ENCODE measurements around the gene PTTG2.

PTTG2 gene

DNA sequence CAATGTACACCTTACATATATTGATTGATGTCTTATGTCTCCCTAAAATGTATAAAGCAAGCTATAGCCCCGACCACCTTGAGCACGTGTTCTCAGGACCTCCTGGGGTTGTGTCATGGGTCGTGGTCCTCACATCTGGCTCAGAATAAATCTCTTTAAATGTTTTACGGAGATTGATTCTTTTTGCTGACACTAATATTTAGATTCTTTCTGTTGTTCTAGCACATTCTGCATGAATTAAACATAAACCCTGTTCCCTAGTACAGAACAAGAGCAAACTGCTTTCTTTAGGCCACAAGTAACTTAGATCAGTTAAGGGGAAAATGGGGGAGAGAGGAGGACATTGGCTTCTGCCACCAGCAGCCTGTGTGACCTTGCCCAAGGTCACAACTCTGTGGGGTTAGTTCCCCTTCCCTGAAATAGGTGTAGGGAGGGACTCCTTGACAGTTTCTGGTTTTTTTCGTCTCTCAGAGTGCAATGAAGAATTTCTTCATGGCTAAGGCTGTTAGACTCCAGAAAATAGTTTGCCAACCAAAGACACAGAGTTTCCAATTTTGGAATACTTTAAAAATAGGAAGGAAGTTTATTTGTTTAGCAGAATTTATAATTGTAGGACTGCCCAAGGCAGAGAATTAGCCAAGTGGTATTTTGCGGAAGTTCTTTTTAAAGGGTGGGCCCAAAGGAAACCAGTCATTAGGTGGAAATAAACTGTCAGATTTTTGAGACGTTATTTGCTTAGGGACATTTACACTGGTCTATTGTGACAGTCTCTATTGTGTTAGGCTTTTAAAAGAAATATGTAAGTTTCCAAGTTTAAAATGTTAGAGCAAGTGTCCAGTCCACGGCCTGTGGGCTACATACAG lies 29.4 kb downstream of the PTTG2 start:
- Mint-ChIP-seq H3K4me1 (ENCODE audit: low read depth) (peaks cover 32% of the 10 kb centered on the region), H3K9me3 (no peaks in the 10 kb centered on the region), H3K36me3 (ENCODE audit: low read depth) (peaks cover 21% of the 10 kb centered on the region), H3K4me3 (no peak overlapping the region), H3K27me3 (no peaks in the 10 kb centered on the region), H3K27ac (peak overlapping the region; percentile 61)

DNA sequence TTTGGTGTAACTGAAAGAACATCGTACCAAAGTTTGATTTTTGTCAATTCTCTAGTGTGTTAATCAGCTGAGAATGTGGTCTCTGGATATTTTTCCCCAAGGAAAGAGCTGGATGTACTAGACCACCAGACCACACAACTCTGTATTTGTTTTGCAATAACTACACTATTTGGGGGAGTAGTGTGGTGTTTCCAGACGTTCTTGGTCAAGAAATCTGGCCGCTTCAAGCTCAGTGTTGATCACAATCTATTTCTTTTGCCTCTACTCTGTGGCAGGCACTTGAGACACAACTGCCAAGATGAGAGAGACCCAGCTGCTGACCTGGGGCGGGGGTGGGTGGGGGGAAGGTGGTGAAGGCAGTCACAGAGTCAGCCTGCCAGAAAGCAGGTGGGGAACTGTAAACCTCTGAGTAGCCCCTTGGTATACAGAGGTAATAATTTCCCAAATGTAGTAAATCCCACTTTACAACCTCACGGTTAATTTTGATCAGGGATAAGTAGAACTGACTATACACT lies 30.6 kb downstream of the PTTG2 start:
- Mint-ChIP-seq H3K4me1 (ENCODE audit: low read depth) (peaks cover 38% of the 10 kb centered on the region), H3K27ac (no peak overlapping the region), H3K27me3 (no peaks in the 10 kb centered on the region), H3K4me3 (no peak overlapping the region), H3K9me3 (no peaks in the 10 kb centered on the region), H3K36me3 (ENCODE audit: low read depth) (peaks cover 17% of the 10 kb centered on the region)

DNA sequence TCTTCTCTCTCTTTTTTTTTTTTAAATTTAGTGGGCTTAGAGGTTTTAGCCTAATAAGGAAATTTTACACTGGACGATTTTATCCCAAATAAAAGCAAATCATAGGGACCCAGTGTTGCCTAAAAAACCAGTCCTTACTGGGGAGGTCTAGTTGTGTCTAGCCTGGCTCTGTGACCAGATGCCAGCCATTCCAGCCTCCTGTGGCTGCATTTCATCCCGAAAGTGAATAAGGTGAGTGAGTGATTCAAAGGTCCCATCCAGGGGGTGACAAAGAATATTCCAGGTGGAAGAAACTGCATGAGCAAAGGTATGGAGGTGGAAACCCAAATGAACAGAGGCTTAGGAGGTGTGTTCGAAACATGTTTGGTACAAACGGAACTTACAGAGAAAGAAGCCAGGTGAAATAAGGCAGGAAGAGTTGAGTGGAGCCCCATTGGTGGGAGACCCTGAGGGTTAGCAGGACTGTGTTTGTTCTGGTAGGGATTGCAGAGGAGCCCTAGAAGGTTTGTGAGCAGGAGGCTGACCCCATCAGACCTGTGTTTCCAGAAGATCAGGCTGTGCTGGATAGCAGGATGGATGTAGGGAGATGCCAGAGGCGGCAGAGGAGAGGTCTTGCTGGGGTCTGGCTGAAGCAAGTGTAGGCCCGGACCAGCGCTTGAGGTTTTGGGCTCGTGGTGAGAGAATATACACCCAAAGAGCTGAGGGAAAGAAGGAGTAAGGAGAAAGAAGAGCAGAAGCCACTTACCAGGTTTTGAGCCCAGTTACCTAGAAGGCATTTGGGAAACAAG lies 31.6 kb downstream of the PTTG2 start:
- H3K27ac Mint-ChIP-seq = peak overlapping the region; percentile 9
- H3K4me1 Mint-ChIP-seq (ENCODE audit: low read depth) = peaks cover 41% of the 10 kb centered on the region
- no peaks in the 10 kb centered on the region for H3K27me3 Mint-ChIP-seq

DNA sequence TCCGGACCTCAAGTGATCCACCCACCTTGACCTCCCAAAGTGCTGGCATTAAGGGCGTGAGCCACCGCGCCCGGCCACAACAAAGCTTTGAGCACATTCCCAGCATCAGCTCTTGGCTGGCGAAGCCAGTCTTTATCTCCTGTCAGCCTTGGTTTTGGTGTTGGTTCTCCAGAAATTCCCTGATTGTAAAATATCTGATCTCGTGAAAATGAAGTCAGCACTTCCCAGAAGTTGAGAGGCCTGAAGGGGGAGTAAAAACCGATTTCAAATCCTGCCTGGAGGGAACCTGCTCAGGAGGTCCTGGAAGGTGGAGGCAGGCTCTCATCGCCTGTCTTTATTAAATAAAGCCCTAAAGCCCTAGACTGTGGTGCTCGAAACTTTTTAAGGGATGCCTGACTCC lies 33.6 kb downstream of the PTTG2 start:
- no peaks in the 10 kb centered on the region for H3K27me3 Mint-ChIP-seq
- H3K4me3 Mint-ChIP-seq = no peak overlapping the region
- H3K27ac Mint-ChIP-seq = no peak overlapping the region
- no peaks in the 10 kb centered on the region for H3K9me3 Mint-ChIP-seq
- H3K4me1 Mint-ChIP-seq (ENCODE audit: low read depth) = peaks cover 55% of the 10 kb centered on the region
- peaks cover 1% of the 10 kb centered on the region for H3K36me3 Mint-ChIP-seq (ENCODE audit: low read depth)

More for the DNA sequence above, 31.6 kb downstream of the PTTG2 start:
- Mint-ChIP-seq H3K9me3 (no peaks in the 10 kb centered on the region), H3K4me3 (no peak overlapping the region), H3K36me3 (ENCODE audit: low read depth) (peaks cover 15% of the 10 kb centered on the region)

DNA sequence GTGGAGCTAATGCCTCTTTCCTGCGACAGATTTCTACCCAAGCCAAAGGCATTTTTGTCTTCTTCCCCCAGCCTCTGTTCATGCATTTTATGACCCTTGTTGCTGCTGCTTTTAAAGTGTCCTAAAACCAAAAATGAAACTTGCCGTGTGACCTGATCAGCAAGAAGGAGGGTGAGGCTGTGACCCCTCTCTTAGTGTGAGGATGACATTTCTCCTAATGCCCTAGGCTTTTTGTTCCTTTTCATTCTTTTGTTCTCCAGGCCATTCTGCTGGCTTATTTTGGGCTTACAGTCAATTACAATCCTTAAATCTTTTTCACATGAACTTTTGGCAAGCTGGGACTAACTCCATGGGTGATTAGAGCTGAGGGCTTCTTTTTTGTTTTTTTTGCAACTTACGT lies 34.4 kb downstream of the PTTG2 start:
- H3K9me3 Mint-ChIP-seq = no peaks in the 10 kb centered on the region
- H3K36me3 Mint-ChIP-seq (ENCODE audit: low read depth) = peaks cover 5% of the 10 kb centered on the region
- peak overlapping the region; percentile 6 for H3K27ac Mint-ChIP-seq
- no peaks in the 10 kb centered on the region for H3K27me3 Mint-ChIP-seq
- no peak overlapping the region for H3K4me3 Mint-ChIP-seq
- H3K4me1 Mint-ChIP-seq (ENCODE audit: low read depth) = peaks cover 57% of the 10 kb centered on the region

DNA sequence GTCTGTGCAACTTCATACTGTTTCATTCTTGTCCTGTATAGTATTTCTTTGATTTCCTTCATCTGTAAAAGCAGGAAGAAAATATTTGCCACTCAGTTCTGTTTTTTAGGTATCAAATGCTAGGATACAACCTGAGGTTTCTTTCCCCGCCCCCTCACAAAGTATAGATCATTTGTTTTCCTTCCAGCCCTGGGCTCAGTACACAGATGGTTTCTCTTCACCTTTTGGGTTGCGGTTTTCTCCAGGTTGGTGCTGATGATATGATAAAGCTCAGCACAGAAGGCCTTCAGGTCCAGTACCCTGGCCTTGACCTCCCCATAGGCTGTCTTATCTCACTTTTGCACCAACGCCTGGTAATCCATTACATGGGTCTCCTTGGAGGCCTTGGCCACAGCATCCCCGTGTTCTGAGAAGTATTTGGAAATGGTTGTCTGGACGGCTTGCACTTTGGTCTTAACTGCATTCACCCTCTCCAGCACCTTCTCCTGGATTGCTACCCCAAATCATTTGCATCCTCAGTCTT lies 35.2 kb downstream of the PTTG2 start:
- H3K4me1 Mint-ChIP-seq (ENCODE audit: low read depth) = peaks cover 59% of the 10 kb centered on the region
- no peak overlapping the region for H3K4me3 Mint-ChIP-seq
- no peak overlapping the region for H3K27ac Mint-ChIP-seq
- H3K27me3 Mint-ChIP-seq = no peaks in the 10 kb centered on the region
- H3K36me3 Mint-ChIP-seq (ENCODE audit: low read depth) = peaks cover 8% of the 10 kb centered on the region
- H3K9me3 Mint-ChIP-seq = no peaks in the 10 kb centered on the region

DNA sequence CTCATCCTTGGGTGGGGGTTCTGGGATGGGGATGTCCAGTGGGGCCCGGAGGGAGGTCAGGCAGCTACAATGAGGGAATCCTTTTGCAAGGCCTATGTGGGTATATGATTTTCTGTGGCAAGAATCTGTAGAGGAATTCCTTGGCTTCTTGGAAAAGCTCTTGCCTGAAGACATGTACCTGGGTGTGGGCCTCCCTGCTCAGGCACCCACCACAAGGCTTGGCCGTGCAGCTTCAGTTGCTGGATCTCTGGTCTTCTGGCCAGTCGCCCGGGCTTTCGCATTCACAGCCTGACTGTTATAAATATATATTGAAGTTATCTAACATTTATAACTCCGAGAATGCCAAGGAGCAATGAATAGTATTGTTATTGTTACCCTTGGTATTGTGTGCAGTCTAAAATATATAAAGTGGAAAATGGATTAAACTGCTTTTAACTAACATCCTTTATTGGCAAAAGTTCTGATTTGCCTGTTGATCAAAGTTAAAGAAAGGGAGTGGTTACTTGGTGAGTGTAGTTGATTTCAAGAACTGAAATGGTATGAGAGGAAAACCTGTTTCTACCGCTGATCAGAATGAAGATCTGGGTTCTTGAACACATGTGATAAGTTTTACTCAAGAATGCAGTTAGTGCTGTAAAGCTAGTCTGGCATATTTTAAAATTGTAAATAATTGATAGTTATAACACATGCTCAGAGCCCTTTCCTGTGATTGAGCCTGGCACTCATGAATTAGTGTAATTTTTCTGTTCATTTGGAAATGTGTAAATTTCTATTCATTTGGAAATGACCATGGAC lies 36.0 kb downstream of the PTTG2 start:
- Mint-ChIP-seq H3K27ac (no peak overlapping the region), H3K4me3 (no peak overlapping the region), H3K36me3 (ENCODE audit: low read depth) (peaks cover 8% of the 10 kb centered on the region), H3K4me1 (ENCODE audit: low read depth) (peaks cover 59% of the 10 kb centered on the region), H3K9me3 (no peaks in the 10 kb centered on the region), H3K27me3 (no peaks in the 10 kb centered on the region)

DNA sequence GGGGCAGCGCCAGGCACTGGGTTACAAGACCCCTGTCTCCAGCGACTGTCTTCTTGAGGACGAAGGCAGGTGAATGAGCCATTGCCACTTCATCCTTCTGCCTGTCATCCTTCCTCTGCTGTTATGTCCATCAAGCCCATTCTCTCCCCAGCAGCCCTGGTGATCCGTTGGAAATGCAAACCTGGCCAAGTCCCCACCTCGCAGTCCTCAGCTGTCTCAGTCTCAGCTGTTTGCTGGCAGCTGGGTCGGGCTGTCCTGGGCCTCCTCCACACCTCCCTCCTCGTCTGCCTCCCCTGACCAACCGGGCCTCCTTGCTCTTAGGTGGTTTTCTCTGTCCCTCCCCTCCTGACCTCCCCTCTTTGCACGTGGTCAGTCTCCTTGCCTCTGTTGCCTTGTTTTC lies 38.0 kb downstream of the PTTG2 start:
- Mint-ChIP-seq H3K4me3 (no peak overlapping the region), H3K27ac (no peak overlapping the region), H3K4me1 (ENCODE audit: low read depth) (peaks cover 63% of the 10 kb centered on the region), H3K9me3 (no peaks in the 10 kb centered on the region), H3K27me3 (no peaks in the 10 kb centered on the region), H3K36me3 (ENCODE audit: low read depth) (peaks cover 13% of the 10 kb centered on the region)

DNA sequence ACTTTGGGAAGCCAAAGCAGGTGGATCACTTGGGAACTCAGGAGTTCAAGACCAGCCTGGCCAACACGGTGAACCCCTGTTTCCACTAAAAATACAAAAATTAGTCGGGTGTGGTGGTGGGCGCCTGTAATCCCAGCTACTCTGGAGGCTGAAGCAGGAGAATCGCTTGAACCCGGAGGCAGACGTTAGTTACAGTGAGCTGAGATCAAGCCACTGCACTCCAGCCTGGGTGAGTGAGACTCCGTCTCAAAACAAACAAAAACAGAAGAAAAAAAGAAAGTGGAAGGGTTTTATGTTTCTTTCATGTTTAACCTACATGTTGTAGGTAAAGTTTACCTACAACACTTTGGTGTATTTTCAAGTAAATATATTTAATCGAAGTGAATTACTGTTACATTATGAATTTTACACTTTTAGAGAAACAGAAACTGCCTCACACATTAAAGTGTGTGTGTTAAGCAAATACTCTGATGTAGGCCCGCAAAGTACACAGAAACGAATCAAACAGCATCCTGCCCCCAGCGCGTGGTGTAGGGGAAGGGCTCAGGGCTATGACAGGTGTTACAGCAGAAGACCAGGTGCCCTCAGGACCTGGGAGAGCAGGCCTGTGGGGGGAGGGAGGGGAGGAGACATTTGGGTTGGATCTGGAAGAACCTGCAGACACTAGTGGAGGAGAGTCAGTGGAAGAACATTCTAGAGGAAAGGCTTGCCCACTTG lies 39.0 kb downstream of the PTTG2 start:
- Mint-ChIP-seq H3K27ac (peak overlapping the region; percentile 71), H3K4me3 (no peak overlapping the region), H3K27me3 (no peaks in the 10 kb centered on the region), H3K4me1 (ENCODE audit: low read depth) (peaks cover 66% of the 10 kb centered on the region), H3K9me3 (no peaks in the 10 kb centered on the region), H3K36me3 (ENCODE audit: low read depth) (peaks cover 13% of the 10 kb centered on the region)

DNA sequence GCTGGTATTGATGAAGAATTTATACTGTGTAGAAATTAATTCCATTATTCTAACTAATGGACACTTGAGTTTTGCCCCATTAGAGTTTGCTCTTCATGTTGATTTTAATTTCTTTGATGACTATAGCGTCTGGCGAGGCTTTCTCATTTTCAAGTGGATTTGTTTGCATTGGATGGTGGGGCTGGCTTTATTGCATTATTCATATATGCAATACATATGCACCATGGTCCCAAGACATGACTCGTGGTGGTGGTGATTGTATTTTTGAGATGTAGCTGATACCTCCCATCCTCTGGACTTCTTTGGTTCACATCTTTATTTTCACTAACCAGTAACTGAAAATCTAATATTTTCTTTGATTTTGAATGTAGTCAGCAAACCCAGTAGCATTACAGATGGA lies 39.8 kb downstream of the PTTG2 start:
- no peaks in the 10 kb centered on the region for H3K9me3 Mint-ChIP-seq
- no peak overlapping the region for H3K27ac Mint-ChIP-seq
- H3K27me3 Mint-ChIP-seq = no peaks in the 10 kb centered on the region
- H3K4me1 Mint-ChIP-seq (ENCODE audit: low read depth) = peaks cover 66% of the 10 kb centered on the region
- no peak overlapping the region for H3K4me3 Mint-ChIP-seq
- peaks cover 13% of the 10 kb centered on the region for H3K36me3 Mint-ChIP-seq (ENCODE audit: low read depth)

DNA sequence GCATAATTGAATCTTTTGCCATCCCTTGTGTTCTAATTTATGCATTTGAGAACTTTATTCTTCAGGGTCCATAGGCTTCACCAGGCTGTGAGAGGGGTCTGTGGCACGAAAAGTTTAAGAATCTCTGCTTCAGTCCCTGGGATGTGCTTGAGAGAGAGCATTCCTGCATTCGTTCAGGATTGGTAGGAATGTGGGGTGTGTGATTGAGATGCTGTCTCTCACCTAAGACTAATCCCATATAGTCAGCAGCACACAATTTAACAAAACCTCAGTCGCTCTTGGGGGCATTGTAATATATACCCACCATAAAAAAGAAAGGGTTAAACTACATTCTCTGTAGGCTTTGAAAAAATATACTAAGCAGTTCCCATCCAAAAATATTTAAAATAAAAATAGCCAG lies 41.7 kb downstream of the PTTG2 start:
- no peak overlapping the region for H3K27ac Mint-ChIP-seq
- no peak overlapping the region for H3K4me3 Mint-ChIP-seq
- H3K27me3 Mint-ChIP-seq = no peaks in the 10 kb centered on the region
- peaks cover 17% of the 10 kb centered on the region for H3K36me3 Mint-ChIP-seq (ENCODE audit: low read depth)
- H3K9me3 Mint-ChIP-seq = no peaks in the 10 kb centered on the region
- peaks cover 65% of the 10 kb centered on the region for H3K4me1 Mint-ChIP-seq (ENCODE audit: low read depth)

DNA sequence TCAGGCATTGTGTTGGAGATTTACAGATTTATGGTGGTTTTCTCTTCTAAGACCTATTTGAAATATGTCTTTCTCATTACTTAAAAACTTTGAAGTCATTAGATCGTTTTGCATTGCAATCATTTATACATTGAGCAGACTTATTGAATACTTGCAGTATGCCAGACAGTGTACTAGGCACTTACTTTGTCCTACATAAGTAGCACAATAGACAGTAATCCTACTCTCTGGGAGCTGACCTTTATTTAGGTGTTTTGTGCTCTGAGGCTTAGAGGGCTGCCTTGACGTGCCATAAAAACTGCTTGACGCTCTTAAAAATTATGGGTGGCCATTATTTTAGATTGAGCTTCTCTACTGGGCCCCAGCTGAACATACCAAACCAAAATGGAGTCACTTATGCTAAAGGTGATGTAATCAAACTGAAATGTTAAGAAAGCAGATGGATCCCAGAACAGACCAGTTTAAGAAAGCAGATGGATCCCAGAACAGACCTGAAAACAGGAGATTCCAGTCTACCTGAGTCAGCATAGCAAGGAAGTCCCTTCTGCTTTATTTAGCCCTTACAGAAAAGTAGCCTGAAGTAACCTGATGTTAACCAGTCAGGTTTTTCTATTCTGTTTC lies 42.4 kb downstream of the PTTG2 start:
- Mint-ChIP-seq H3K27ac (no peak overlapping the region), H3K36me3 (ENCODE audit: low read depth) (peaks cover 18% of the 10 kb centered on the region), H3K27me3 (no peaks in the 10 kb centered on the region), H3K4me1 (ENCODE audit: low read depth) (peaks cover 64% of the 10 kb centered on the region), H3K4me3 (no peak overlapping the region), H3K9me3 (no peaks in the 10 kb centered on the region)

DNA sequence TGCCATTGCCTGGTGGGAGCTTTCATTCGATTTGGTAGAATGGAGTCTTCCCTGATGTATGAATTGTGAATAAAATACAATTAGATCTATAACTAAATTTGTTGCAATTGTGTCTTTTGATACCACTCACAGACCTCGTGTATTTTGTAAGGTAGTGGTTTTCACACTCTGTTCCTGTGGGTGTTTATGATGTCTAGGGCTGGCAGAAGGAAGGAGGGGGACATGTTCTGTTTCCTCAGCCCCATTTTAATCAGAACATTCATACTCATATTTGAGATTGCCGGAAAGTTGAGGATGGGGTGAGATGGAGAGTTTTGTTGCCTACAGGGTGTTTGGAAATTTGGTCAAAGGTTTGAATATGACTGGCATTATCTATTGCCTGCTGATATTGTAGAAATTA lies 42.9 kb downstream of the PTTG2 start:
- Mint-ChIP-seq H3K27ac (peak overlapping the region; percentile 2), H3K4me1 (ENCODE audit: low read depth) (peaks cover 68% of the 10 kb centered on the region)

DNA sequence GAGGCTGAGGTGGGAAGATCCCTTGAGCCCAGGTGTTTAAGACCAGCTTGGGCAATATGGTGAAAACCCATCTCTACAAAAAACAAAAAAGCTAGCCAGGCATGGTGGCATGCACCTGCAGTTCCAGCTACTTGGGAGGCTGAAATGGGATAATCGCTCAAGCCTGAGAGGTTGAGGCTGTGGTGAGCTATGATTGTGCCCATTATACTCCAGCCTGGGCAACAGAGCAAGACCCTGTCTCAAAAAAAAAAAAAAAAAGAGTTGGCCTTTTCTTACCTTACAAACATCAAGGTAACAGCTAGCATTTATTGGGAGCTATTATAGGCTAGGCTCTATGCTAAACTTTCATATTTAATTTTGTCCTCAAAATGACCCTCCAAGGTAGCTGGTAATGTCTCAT lies 43.4 kb downstream of the PTTG2 start:
- H3K4me3 Mint-ChIP-seq = no peak overlapping the region
- H3K4me1 Mint-ChIP-seq (ENCODE audit: low read depth) = peaks cover 68% of the 10 kb centered on the region
- no peaks in the 10 kb centered on the region for H3K9me3 Mint-ChIP-seq
- H3K36me3 Mint-ChIP-seq (ENCODE audit: low read depth) = peaks cover 18% of the 10 kb centered on the region
- no peaks in the 10 kb centered on the region for H3K27me3 Mint-ChIP-seq
- H3K27ac Mint-ChIP-seq = no peak overlapping the region

More for the DNA sequence above, 42.9 kb downstream of the PTTG2 start:
- Mint-ChIP-seq H3K9me3 (no peaks in the 10 kb centered on the region), H3K27me3 (no peaks in the 10 kb centered on the region), H3K36me3 (ENCODE audit: low read depth) (peaks cover 18% of the 10 kb centered on the region), H3K4me3 (no peak overlapping the region)

All from stimulated activated naive CD8-positive, alpha-beta T cell treated with anti-CD3 and anti-CD28 coated beads, Interleukin-15, Interleukin-2, amounts not matched to agents 100 ng/mL and 50 ng/mL, for 24 hours (primary cell).